Astrocyte (in vitro differentiated cells and primary cell): Measurements from ENCODE around the gene ADCK1.

Source experiments
- CTCF ChIP-seq: IDR thresholded peaks from 2 replicates; pipeline ENCODE4 v1.5.1; 2011; ENCODE audit warnings: low read depth, mild to moderate bottlenecking, inconsistent platforms, low read length, moderate library complexity; ENCODE audit not compliant: insufficient read depth
- EZH2 ChIP-seq: IDR thresholded peaks from 2 replicates; pipeline ENCODE4 v1.6.1; 2012; ENCODE audit warnings: mild to moderate bottlenecking, low read length, inconsistent platforms; ENCODE audit not compliant: insufficient read depth

DNA sequence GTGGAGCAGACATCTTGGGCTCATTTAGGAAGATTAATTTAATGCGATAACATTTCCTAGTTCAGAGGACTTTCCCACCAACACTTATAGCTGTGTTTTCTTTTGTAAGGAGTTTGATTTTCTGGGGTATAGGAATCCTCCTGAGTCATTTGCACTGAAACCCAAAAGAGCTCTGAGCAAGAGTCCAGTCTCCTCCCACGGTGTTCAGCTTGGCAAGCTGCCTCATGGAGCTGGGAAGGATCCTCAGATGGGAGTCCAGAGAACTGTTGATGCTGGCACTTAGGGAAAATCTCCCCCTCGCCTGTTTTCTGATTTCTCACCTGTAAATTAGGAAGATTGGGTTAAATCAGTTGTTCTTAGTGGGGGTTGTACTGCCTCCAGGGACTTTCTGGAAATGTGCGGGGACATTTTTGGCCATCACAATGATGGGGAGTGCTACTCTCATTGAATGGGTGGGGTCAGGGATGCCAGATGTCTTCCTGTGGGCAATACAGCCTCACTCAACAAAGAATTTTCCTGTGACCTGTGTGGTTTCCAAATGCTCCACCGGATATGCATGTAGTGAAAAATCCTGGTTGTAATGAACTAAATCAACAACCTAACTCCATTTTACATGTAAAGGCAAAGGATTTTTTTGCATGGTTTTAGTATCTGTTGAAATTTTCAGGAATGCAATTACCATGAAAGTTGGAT, 150.6 kb downstream of the ADCK1 start:
- no peak for TF ChIP-seq EZH2
- no peak for TF ChIP-seq CTCF
